ENCODE results near the gene DVL3.

Gene DVL3

DNA sequence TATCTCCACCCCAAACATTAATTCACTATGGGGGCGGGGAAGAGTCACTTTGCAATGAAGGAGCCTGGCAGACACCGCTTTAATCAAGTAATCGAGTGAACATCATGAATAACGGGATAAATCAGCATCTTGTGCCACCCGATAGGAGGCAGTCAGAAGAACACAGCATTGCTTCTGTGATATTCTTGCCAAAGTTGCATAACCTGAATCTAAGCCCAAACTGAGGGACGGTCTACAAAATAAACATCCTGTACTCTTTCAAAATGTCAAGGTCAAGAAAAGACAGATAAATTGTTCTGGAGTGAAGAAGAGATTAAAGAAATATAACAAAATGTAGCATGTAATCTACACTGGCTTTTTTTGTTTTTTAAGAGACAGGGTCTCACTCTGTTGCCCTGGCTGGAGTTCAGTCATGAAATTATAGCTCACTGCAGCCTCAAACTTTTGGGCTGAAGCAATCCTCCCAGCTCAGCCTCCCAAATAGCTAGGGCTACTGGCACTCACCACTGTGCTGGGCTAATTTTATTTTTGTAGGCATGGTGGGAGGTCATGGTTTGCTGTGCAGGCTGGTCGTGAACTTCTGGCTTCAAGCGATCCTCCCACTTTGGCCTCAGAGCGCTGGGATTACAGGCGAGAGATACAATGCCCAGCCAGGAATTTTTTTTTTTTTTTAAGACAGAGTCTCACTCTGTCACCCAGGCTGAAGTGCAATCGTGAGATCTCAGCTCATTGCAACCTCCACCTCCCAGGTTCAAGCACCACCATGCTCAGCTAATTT, 54.2 kb downstream of the DVL3 start:
- no peak overlapping the region for H3K4me3 ChIP-seq (ENCODE audit: low read depth, low read length)

DNA sequence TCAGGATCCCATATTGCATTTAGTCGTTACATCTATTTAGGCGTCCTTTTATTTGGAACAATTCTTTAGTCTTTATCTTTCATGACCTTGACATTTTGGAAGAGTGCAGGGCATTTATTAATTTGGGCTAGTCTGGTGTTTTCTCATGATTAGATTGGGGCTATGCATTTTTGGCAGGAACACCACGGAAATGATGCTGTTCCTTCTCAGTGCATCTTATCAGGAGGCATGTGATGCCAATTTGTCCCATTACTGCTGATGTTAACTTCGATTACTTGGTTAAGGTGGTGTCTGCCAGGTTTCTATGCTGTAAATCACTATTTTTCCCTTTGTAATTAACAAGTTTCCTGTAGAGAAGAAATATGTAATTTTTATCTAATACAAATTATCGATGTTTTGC, 56.1 kb downstream of the DVL3 start:
- H3K4me3 ChIP-seq (ENCODE audit: low read depth, low read length) = no peak overlapping the region

DNA sequence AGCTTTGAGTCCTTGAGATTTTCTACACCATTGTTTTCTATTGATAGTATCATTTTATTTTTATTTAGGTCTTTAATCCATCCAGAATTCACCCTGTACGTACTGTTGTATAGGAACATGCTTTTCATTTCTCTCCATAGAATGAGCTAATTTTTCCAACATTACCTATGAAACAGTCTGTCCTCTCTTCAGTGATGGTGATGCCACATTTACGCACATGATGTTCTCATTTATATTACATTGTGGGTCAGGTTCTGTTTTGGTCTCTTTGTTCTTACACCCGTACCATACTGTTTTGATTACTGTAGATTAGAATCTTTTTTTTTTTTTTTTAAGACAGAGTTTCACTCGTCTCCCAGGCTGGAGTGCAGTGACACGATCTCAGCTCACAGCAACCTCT, 56.5 kb downstream of the DVL3 start:
- H3K4me3 ChIP-seq (ENCODE audit: low read depth, low read length) = no peak overlapping the region

DNA sequence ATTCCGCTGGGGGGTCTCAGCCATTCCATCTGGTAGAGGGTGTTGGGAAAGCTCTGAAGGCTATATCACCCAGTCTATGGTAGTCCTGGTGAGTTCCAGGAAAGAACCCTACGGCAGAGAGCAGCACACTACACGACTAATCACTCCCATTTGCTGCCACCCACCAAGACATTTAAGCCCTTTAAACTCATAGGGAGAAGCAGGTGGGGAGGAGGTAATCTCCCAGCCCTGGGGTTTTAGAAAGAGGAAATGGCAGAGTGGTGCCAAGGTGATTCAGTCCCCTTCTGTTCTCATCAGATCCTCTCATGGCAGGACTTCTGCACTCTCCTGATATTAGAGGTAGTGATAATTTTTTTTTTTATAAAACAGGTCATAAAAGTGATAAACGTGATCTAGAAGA, 63.6 kb downstream of the DVL3 start:
- H3K4me3 ChIP-seq (ENCODE audit: low read depth, low read length) = no peak overlapping the region

DNA sequence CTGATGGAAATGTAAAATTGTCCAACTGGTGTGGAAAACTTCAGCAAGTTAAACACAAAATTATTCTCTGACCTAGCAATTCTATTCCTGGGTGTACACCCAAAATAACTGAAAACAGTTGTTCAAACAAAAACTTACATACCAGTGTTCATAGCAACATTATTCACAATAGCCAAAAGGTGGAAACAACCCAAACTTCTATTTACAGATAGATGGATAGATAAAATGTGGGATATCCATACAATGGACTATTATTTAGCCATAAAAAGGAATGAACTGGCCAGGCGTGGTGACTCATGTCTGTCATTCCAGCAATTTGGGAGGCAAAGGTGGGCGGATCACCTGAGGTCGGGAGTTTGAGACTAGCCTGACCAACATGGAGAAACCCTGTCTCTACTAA, 67.3 kb downstream of the DVL3 start:
- no peak overlapping the region for H3K4me3 ChIP-seq (ENCODE audit: low read depth, low read length)

Measured in iPS-11a (cell line).